ENCODE data around the gene TMEM130.

The TMEM130 gene

DNA sequence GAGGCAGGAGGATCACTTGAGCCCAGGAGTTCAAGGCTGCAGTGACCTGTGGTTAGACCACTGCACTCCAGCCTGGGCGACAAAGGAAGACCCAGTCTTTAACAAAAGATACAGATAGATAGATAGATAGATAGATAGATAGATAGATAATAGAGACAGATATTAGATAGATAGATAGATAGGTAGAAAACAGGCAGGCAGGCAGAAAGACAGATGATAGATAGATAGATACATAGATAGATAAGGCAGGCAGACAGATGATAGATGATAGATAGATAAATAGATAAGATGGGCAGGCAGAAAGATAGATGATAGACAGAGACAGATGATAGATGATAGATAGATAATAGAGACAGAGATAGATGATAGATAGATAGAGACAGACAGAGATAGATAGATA lies 54.5 kb downstream of the TMEM130 start:
- DNase-seq (ENCODE audit: low read depth), result no peak
- H3K4me3 ChIP-seq (ENCODE audit: low read length), result no peak overlapping the region
- TF ChIP-seq, protein P1, sequence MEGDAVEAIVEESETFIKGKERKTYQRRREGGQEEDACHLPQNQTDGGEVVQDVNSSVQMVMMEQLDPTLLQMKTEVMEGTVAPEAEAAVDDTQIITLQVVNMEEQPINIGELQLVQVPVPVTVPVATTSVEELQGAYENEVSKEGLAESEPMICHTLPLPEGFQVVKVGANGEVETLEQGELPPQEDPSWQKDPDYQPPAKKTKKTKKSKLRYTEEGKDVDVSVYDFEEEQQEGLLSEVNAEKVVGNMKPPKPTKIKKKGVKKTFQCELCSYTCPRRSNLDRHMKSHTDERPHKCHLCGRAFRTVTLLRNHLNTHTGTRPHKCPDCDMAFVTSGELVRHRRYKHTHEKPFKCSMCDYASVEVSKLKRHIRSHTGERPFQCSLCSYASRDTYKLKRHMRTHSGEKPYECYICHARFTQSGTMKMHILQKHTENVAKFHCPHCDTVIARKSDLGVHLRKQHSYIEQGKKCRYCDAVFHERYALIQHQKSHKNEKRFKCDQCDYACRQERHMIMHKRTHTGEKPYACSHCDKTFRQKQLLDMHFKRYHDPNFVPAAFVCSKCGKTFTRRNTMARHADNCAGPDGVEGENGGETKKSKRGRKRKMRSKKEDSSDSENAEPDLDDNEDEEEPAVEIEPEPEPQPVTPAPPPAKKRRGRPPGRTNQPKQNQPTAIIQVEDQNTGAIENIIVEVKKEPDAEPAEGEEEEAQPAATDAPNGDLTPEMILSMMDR (conservative IDR thresholded peaks at IDR 0.05; ENCODE audit: low read depth, low read length), result no peak

DNA sequence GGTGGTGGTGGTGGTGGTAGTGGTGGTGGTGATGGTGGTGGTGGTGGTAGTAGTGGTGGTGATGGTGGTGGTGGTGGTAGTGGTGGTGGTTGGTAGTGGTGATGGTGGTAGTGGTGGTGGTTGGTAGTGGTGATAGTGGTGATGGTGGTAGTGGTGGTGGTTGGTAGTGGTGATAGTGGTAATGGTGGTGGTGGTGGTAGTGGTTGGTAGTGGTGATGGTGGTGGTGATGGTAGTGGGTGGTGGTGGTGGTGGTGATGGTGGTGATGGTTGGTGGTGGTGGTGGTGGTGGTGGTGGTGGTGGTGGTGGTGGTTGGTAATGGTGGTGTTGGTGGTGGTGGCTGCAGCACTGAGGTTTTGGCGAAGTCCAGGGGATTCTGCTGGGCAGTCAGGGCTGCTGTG lies 58.5 kb downstream of the TMEM130 start:
- no peak overlapping the region for H3K4me3 ChIP-seq (ENCODE audit: low read length)
- TF ChIP-seq, protein P1 (conservative IDR thresholded peaks at IDR 0.05; ENCODE audit: low read depth, low read length), result no peak
- no peak for DNase-seq (ENCODE audit: low read depth)

DNA sequence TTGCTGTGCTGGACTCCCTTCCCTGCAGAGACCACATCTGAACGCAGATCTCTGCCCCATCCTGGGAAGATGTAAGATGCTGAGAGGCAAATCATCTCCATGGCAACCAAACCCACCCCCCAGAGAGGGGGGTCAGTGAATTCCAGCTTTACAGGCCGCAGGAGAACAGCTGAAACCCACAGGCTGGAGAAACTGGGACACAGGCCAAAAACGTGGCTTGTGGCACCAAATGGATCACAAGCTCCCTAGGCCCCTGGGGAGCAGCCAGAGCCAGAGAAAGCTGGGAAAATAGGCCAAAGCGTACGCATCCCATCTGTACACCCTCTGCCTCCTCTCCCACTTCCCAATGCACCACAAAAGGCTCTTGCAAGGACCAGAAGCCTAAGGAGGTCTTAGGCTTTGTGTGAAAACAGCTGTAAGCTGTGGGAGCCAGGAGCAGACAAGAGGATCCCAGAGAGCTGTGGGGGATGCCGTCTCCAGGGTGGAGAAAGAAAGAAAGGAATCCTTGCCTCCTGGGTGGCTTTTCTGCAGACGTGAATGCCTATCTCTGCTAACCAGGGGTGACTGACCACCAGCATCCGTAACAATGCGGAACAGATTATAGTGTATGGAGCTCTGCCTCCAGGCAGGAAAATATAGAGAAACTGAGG lies 59.5 kb downstream of the TMEM130 start:
- peak; percentile 23 for DNase-seq (ENCODE audit: low read depth)
- H3K4me3 ChIP-seq (ENCODE audit: low read length), result no peak overlapping the region
- TF ChIP-seq, protein P1 (conservative IDR thresholded peaks at IDR 0.05; ENCODE audit: low read depth, low read length), result no peak

DNA sequence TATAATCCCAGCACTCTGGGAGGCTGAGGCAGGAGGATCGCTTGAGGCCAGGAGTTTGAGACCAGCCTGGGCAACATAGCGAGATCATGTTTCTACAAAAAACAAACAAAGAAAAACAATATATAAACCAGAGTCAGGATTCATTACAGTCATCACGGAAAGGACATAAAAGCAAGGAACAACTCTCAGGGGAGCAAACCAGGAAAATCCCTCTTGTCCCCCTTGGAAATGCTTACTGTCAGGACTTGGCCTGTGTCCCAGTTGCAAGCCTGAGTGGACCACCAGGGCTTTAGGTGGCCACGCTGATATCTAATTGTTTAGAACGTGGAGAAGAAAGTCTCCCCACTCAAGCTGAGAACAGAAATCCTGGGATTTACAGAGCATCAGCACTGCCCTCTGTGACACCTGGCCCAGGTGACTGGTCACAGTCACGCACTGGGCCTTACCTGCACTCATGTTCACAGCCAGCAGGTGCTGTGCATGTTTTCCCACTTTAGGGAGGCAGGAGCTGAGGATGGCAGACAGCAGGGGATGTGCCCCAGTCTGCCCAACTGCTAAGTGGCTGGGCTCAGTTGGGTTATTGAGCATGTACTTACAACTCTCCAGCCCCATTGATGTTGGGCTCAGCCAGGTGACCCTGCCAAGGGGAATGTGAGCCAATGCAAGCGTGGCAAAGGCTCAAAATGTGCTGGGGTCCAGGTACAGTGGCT lies 60.9 kb downstream of the TMEM130 start:
- no peak overlapping the region for H3K4me3 ChIP-seq (ENCODE audit: low read length)
- DNase-seq (ENCODE audit: low read depth), result no peak
- TF ChIP-seq, protein P1 (conservative IDR thresholded peaks at IDR 0.05; ENCODE audit: low read depth, low read length), result no peak

DNA sequence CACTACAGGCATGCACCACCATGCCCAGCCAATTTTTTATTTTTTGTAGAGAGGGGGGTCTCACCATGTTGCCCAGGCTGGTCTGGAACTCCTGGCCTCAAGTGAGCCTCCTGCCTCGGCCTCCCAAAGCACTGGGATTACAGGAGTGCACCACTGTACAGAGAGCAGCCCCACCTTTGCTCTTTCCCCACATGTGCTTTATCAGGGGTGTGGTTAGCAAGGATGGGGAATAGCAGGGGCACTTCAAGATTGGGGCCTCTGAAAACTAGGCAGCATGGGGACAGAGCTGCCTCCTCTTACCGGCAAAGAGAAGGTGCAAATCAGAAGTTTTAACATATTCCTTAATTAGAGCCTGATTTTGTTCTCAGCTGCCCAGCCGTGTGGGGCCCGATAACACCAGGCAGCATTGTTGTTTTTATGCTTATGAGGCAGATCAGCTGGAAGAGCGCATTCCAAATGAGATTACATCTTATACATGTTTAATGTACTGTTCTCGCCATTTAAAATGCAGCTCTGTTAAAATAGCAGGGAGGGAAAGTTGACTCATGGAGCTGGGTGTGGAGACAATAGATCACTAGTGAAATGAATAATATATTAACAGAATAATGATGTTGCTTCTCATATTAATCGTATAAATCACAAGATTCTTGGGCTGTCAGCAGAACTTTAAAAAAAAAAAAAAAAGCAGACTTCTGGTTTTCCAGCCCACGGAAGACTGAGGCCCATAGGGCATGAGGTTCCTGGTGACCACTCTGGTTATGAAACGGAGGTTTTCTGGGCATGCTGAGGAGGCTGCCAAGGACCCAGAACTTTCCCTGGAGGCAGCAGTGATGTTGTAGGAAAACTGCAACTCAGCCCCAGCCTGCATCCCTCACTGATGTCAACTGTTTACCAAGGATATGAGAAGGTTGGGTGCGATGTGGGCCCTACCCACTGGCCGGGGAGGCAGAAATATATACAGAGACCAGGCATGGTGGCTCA lies 62.5 kb downstream of the TMEM130 start:
- H3K4me3 ChIP-seq (ENCODE audit: low read length), result no peak overlapping the region
- peak; percentile 57 for DNase-seq (ENCODE audit: low read depth)
- TF ChIP-seq, protein P1 (conservative IDR thresholded peaks at IDR 0.05; ENCODE audit: low read depth, low read length), result no peak

DNA sequence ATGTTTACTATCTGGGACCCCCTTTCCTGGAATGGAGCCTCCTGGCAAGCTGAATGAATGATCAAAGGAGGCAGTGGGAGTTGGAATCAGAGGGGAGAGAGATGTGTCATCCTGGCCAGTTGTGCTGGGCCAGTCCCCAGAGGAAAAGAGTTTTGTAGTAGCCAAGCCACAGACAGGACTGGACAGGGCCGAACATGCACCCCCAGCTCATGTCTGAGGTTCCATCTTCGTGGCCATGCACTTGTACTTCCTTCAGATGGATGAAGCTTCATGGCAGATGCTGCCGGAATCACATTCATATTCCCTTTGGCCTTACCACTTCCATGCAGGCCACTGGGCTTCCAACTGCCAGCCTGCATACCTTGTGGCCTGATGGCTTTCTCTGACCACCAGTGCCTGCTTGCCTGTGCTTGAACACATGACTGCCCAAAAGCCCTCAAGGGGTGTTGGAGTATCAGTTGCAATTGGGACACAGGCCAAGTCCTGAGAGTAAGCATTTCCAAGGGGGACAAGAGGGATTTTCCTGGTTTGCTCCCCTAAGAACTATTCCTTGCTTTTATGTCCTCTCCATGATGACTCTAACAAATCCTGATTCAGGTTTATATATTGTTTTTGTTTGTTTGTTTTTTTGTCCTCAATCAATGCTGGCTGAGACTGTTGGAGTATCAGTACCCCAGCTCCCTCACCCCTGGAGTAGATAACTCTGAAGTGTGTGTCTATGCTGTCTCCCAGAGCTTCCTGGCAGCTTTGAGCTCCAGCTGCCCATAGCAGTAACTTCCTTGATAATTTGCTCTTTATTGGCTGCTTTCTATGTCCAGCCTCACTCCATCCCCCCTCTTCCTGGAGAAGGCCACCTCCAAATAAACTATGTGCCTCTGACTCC lies 63.6 kb downstream of the TMEM130 start:
- TF ChIP-seq, protein P1 (conservative IDR thresholded peaks at IDR 0.05; ENCODE audit: low read depth, low read length), result no peak
- no peak overlapping the region for H3K4me3 ChIP-seq (ENCODE audit: low read length)
- DNase-seq (ENCODE audit: low read depth), result no peak
